ENCODE measurements around the gene GSE1. TPM values are rescaled to one million over a fixed set of nuclear protein-coding genes. Genes with fewer than 3 reads are reported as not detected.

GSE1 gene
- total RNA-seq, 1 donor from 2014 or later: 49.8 TPM

DNA sequence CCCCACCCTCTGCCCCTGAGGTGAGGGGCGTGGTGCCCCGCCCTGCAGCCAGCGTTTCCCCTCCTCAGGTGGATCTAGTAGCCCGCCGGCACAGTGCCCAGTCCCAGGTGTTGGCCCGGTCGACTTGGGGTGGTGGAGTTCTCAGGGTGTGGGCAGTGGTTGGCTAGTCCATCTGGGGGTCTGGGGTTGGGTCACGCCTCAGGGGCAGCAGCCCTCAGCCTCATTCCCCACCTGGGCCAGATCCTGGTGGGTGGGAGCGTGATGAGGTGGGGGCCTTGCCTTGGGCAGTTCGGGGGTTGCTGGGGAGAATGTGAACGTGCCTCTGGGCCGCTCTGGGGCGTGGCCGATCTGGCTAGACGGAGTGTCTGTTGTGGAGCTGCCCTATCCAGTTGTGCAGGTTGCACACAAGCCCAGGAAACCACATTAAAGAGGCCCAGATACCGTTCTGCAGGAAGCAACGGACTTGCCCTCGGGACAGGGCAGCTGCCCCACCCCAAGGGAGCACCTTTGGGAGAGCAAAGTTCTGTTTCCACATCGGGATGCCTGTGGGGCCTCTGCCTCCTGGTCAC is 32.0 kb downstream of the GSE1 start:
- DNase-seq (ENCODE audit: low spot score): no peak

DNA sequence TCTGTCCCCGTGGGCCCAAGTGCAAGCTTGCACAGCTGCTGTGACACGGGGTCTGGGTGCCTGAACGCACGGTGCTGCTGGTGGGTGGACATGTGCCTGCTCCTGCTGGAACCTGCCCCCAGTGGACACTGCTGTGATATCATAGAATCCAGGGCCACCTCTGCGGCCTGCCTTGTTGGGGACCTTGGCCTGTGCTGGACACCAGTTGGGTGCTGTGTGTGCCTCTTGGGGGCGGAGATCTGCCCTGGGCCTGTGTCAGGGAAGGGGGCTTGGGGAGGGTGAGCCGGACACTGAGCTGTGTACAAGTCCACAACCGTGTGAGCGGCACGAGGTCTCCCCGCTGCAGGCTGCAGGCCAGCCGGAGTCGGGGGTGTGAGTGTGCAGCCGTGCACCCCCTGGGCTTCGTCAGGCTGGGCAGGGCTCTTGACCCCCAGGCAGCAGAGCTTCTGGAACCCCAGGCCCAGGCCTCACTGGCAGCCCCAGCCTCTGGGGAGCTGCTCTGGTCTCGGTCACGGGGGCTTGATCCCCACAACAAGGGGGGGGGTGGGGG is 33.3 kb downstream of the GSE1 start:
- no peak for DNase-seq (ENCODE audit: low spot score)

GRCh38 chr16:85646976-85647375 is 33.9 kb downstream of the GSE1 start:
- no peak for DNase-seq (ENCODE audit: low spot score)

DNA sequence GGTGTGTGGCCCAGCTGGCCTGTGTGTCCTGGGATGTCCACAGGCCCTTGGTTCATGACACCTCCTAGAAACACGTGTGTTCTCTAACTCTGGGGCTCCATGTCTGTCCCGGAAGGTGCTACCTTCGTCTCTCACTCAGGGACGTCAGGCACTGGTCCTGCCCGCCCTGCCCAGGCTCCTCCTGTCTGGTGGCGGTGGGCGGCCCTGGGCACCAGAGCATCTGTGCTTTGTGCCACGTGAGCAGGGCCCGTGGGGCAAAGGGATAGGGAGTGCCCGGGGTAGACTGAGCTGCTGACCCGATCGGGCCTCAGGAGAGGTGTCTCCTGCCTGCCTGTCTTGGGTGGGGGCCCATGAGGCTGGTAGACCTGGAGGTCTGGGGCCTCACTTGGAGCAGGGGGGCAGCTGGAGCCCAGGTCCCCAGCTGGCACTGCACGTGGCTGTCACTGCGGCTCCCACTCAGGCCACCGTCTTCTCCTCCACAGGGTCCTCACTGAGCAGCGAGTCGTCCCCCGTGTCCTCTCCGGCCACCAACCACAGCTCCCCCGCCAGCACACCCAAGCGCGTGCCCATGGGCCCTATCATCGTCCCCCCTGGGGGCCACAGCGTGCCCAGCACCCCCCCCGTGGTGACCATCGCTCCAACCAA is 35.1 kb downstream of the GSE1 start:
- DNase-seq (ENCODE audit: low spot score): no peak

DNA sequence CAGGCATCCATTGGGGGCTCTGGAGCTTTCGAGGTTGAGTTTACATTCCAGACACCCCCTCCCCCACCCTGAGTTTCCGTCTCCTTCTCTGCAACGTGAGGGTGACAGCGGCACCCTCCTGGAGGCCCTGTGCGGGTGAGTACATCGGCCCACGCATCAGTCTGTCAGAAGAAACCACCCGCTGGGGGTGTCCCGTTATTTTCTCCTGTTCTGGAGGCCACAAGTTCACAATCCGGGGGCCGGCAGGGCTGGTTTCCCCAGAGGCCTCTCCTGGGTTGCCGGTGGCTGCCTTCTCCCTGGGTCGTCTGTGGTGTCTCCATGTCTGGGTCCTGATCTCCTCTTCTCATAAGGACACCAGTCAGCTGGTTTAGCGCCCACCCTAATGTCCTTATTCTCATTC is 35.7 kb downstream of the GSE1 start:
- DNase-seq (ENCODE audit: low spot score): no peak

- DNase-seq (ENCODE audit: low spot score): no peak
Measured at GRCh38 chr16:85649411-85650134, 36.5 kb downstream of the GSE1 start.

GRCh38 chr16:85650135-85650843 is 37.2 kb downstream of the GSE1 start:
- DNase-seq (ENCODE audit: low spot score): no peak

- DNase-seq (ENCODE audit: low spot score): no peak
Measured at GRCh38 chr16:85650844-85651628, 37.9 kb downstream of the GSE1 start.

DNA sequence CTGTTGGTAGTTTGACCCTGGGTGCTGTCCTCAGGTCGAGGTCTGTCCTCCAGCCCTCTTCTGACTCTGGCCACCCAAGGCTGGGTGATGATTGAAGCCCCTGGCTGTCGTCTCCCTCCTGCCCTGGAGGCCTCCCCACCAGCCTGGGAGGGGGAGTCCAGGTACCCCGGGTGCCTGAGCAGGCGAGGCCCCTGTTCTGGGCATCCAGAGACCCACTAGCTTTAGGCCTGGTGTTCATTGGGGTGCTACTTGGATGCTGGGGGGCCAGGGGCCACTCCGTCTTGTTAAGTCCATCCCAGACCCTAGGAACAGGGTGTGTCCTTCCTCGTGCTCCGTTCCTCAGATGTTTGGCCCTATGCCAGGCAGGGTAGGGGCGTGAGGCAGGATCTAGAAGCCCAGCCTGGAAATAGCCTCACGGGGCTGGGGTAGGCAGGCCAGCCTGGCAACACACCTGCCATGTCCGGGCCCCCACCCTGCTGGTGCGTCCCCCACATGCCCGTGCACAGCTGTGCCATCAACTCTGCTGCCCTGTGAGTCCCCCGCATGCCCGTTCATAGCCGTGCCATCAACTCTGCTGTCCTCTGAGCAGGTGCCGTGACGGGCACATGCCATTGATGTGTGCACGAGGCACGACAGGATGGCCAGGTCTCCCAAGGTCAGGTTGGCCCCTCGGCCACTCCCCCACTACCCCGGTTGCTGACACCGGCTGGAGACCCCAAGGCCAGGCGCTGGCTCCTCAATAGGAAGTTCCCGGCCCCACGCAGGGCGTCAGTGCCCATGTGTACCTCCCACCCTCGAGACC is 38.7 kb downstream of the GSE1 start:
- no peak for DNase-seq (ENCODE audit: low spot score)

- peak; percentile 61 for DNase-seq (ENCODE audit: low spot score)
Measured at GRCh38 chr16:85652431-85653221, 39.5 kb downstream of the GSE1 start.

GRCh38 chr16:85653290-85653891 is 40.3 kb downstream of the GSE1 start:
- DNase-seq (ENCODE audit: low spot score): no peak

GRCh38 chr16:85654251-85655095 is 41.4 kb downstream of the GSE1 start:
- no peak for DNase-seq (ENCODE audit: low spot score)

GRCh38 chr16:85655216-85656129 is 42.4 kb downstream of the GSE1 start:
- DNase-seq (ENCODE audit: low spot score): no peak

DNA sequence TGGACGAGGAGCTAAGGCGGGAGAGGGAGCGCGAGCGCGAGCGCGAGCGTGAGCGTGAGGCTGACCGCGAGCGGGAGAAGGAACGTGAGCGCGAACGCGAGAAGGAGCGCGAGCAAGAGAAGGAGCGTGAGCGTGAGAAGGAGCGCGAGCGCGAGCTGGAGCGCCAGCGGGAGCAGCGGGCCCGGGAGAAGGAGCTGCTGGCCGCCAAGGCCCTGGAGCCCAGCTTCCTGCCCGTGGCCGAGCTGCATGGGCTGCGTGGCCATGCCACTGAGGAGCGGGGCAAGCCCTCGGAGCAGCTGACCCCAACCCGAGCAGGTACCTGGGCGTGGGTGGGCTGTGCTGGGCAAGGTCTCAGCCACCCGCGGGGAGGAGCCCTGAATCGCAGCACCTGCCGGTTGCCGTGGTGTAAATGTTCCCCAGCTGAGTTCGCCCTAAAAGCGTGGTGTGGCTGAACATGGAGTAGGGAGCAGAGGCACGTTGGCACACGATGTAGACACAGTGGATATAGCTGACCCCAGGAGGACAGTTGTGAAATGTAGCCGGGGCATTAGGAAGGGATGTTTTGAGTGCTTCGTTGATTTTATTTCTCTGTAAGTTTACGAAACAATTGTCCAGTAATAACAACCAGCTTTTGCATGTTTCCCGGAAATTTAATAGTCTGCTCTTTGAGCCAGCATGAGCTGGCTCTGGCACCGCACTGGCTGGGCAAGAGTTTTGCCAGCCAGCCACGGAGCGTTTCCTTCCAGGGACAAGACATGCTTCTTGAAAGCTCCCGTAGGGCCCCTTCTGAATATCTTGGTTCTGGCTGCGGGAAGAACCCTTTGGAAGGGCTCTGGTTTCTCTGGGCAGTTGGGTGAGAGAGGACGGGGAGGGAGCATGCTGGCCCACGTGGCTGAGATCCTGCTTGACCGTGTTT is 43.5 kb downstream of the GSE1 start:
- no peak for DNase-seq (ENCODE audit: low spot score)

- no peak for DNase-seq (ENCODE audit: low spot score)
Measured at GRCh38 chr16:85657267-85657650, 44.1 kb downstream of the GSE1 start.

- DNase-seq (ENCODE audit: low spot score): no peak
Measured at GRCh38 chr16:85657996-85658395, 44.9 kb downstream of the GSE1 start.

Data from ureter (tissue), 1 donor.